ENCODE results near the gene FMN1.

The FMN1 gene

GRCh38 chr15:32774022-32774421 lies 420.5 kb downstream of the FMN1 start:
- no peak overlapping the region for H3K4me3 ChIP-seq (ENCODE audit: low read length)
- DNase-seq (ENCODE audit: low read depth): peak; percentile 60
- TF ChIP-seq, protein P1, sequence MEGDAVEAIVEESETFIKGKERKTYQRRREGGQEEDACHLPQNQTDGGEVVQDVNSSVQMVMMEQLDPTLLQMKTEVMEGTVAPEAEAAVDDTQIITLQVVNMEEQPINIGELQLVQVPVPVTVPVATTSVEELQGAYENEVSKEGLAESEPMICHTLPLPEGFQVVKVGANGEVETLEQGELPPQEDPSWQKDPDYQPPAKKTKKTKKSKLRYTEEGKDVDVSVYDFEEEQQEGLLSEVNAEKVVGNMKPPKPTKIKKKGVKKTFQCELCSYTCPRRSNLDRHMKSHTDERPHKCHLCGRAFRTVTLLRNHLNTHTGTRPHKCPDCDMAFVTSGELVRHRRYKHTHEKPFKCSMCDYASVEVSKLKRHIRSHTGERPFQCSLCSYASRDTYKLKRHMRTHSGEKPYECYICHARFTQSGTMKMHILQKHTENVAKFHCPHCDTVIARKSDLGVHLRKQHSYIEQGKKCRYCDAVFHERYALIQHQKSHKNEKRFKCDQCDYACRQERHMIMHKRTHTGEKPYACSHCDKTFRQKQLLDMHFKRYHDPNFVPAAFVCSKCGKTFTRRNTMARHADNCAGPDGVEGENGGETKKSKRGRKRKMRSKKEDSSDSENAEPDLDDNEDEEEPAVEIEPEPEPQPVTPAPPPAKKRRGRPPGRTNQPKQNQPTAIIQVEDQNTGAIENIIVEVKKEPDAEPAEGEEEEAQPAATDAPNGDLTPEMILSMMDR (IDR thresholded peaks at IDR 0.05; ENCODE audit: insufficient read depth, low read depth, low read length, missing control alignments): no peak

DNA sequence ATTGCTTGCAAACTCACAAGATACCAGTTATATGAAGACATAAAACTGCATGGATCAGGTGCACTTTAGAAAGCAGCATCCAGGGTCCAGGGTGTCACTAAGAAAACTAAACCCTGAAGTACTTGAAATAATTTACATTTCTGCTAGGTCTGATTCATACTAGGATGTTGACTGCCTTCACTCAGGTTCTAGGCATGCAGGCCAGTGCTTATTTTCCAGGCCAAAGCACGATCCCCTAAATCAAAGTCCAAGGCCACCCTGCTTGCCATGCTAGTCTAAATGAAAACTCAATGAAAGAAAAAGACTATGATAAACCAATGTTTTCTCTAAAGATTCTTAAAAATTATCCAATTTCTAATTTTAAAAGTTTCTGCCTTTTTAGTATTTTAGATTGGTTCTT lies 427.3 kb downstream of the FMN1 start:
- H3K4me3 ChIP-seq (ENCODE audit: low read length): no peak overlapping the region
- no peak for DNase-seq (ENCODE audit: low read depth)
- TF ChIP-seq, protein P1 (IDR thresholded peaks at IDR 0.05; ENCODE audit: insufficient read depth, low read depth, low read length, missing control alignments): no peak

DNA sequence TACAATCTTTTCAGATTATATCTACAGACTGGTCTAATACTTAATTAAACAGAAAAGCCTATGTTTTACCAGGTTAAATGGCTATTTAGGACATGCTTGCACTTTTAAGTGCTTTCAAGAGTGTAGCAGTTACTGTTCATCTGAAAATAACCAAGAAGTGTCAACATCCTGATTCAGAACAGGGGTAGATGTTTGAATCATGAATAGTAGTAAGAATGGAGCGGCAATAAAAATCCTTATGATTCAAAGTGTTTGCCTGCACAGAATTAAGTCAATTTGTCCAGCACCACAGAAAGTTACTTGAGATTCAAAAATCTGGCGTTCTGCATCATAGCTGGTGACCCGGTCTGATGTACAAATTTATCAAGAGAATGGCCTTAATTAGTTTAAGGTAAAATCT lies 428.4 kb downstream of the FMN1 start:
- no peak overlapping the region for H3K4me3 ChIP-seq (ENCODE audit: low read length)
- TF ChIP-seq, protein P1 (IDR thresholded peaks at IDR 0.05; ENCODE audit: insufficient read depth, low read depth, low read length, missing control alignments): no peak
- DNase-seq (ENCODE audit: low read depth): no peak

DNA sequence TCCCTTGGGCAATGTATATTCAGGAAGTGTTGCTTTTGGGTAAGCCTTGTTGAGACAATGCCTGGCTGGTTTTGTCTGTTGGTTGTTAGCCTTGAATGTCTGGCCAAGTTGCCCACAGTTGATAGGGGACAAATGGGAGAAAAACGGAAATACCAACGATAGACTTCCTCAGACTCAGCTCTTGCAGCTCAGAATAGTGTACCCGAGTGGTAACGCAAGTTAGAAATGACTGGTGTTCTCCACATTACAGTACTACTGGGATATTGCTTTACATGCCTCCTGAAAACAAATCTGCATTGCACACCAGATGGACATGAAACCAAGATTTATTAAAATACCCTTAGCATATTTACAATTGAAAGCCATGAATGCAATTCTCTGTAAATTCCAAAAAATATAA lies 429.3 kb downstream of the FMN1 start:
- DNase-seq (ENCODE audit: low read depth): no peak
- H3K4me3 ChIP-seq (ENCODE audit: low read length): no peak overlapping the region
- TF ChIP-seq, protein P1 (IDR thresholded peaks at IDR 0.05; ENCODE audit: insufficient read depth, low read depth, low read length, missing control alignments): no peak

- H3K4me3 ChIP-seq (ENCODE audit: low read length): no peak overlapping the region
- peak; percentile 36 for DNase-seq (ENCODE audit: low read depth)
- TF ChIP-seq, protein P1 (IDR thresholded peaks at IDR 0.05; ENCODE audit: insufficient read depth, low read depth, low read length, missing control alignments): no peak
These were observed 431.2 kb downstream of the FMN1 start for GRCh38 chr15:32763295-32763694.

DNA sequence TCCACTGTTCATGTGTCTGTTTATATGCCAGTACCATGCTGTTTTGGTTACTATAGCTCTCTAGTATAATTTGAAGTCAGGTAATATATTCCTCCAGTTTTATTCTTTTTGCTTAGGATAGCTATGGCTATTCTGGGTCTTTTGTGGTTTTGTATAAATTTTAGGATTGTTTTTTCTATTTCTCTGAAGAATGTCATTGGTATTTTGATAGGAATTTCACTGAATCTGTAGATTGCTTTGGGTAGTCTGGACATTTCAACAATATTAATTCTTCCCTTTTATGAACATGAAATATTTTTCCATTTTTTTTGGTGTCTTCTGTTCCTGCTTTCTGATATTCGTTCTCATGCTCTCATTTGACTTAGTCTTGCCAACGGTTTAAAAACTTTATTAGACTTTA lies 437.1 kb downstream of the FMN1 start:
- DNase-seq (ENCODE audit: low read depth): no peak
- no peak overlapping the region for H3K4me3 ChIP-seq (ENCODE audit: low read length)
- TF ChIP-seq, protein P1 (IDR thresholded peaks at IDR 0.05; ENCODE audit: insufficient read depth, low read depth, low read length, missing control alignments): no peak

GRCh38 chr15:32750979-32751378 lies 443.5 kb downstream of the FMN1 start:
- no peak overlapping the region for H3K4me3 ChIP-seq (ENCODE audit: low read length)
- DNase-seq (ENCODE audit: low read depth): no peak
- TF ChIP-seq, protein P1 (IDR thresholded peaks at IDR 0.05; ENCODE audit: insufficient read depth, low read depth, low read length, missing control alignments): no peak

Measured in epithelial cell of esophagus (primary cell).